MM.1S (cell line): ENCODE measurements around the gene SPOCK3.

Experiments
- DNase-seq: peaks from one replicate; pipeline ENCODE4 v3.0.0-alpha.2; 2015
- H2AFZ ChIP-seq: fragments of 300-600 bp; sonication (generic); 2 replicates; pipeline ENCODE4 v1.6.0; 2016; ENCODE audit warnings: antibody characterized with exemption, low read length
- H3F3A ChIP-seq: fragments of 300-600 bp; sonication (generic); 2 replicates; pipeline ENCODE4 v1.6.1; 2016; ENCODE audit warnings: mild to moderate bottlenecking, antibody characterized with exemption, low read length, moderate library complexity, mixed read lengths; ENCODE audit not compliant: insufficient read depth
- H3K27ac ChIP-seq: fragments of 300-600 bp; sonication (generic); 2 replicates; pipeline ENCODE4 v1.5.1; 2016; ENCODE audit warnings: mild to moderate bottlenecking, low read length
- H3K27me3 ChIP-seq: fragments of 300-600 bp; sonication (generic); replicated peaks from 2 replicates; pipeline ENCODE4 v1.6.0; 2016; ENCODE audit warnings: low read length; ENCODE audit not compliant: insufficient read depth
- H3K36me3 ChIP-seq: fragments of 300-600 bp; sonication (generic); replicated peaks from 2 replicates; pipeline ENCODE4 v1.6.1; 2016; ENCODE audit warnings: mild to moderate bottlenecking, low read length, mixed read lengths; ENCODE audit not compliant: insufficient read depth
- H3K4me1 ChIP-seq: fragments of 300-600 bp; sonication (generic); 2 replicates; pipeline ENCODE4 v1.6.1; 2016; ENCODE audit warnings: low read length, mixed read lengths
- H3K4me2 ChIP-seq: fragments of 300-600 bp; sonication (generic); 2 replicates; pipeline ENCODE4 v1.6.0; 2016; ENCODE audit warnings: low read depth, low read length
- H3K4me3 ChIP-seq: fragments of 300-600 bp; sonication (generic); 2 replicates; pipeline ENCODE4 v1.5.1; 2016; ENCODE audit warnings: low read length, mixed read lengths
- H3K79me2 ChIP-seq: fragments of 300-600 bp; sonication (generic); 2 replicates; pipeline ENCODE4 v1.6.1; 2016; ENCODE audit warnings: mixed run types, low read length, mixed read lengths
- H3K9ac ChIP-seq: fragments of 300-600 bp; sonication (generic); 2 replicates; pipeline ENCODE4 v1.6.1; 2016; ENCODE audit warnings: low read length, mixed read lengths
- H3K9me2 ChIP-seq: fragments of 300-600 bp; sonication (generic); replicated peaks from 2 replicates; pipeline ENCODE4 v1.6.1; 2016; ENCODE audit warnings: mild to moderate bottlenecking, low read length, mixed read lengths; ENCODE audit not compliant: insufficient read depth
- H3K9me3 ChIP-seq: fragments of 300-600 bp; sonication (generic); replicated peaks from 2 replicates; pipeline ENCODE4 v1.6.1; 2016; ENCODE audit warnings: mild to moderate bottlenecking, low read length, mixed read lengths; ENCODE audit not compliant: insufficient read depth
- H4K20me1 ChIP-seq: fragments of 300-600 bp; sonication (generic); 2 replicates; pipeline ENCODE4 v1.6.1; 2016; ENCODE audit warnings: mild to moderate bottlenecking, low read length, moderate library complexity, mixed read lengths; ENCODE audit not compliant: insufficient read depth
- EZH2 ChIP-seq: fragments of 300-600 bp; sonication (generic); optimal IDR thresholded peaks from 2 replicates; pipeline ENCODE3; 2017; ENCODE audit warnings: low read depth, mild to moderate bottlenecking, antibody characterized with exemption, low read length, mixed read lengths
- EZH2phosphoT487 ChIP-seq: fragments of 300-600 bp; sonication (generic); IDR thresholded peaks from 2 replicates; pipeline ENCODE4 v1.6.1; 2018; ENCODE audit warnings: antibody characterized with exemption, low read length
- TF ChIP-seq, protein P1 (sequence below): fragments of 300-600 bp; sonication (generic); IDR thresholded peaks from 2 replicates; pipeline ENCODE4 v1.5.1; 2016; ENCODE audit warnings: antibody characterized with exemption, low read length, mixed read lengths

Gene SPOCK3

DNA sequence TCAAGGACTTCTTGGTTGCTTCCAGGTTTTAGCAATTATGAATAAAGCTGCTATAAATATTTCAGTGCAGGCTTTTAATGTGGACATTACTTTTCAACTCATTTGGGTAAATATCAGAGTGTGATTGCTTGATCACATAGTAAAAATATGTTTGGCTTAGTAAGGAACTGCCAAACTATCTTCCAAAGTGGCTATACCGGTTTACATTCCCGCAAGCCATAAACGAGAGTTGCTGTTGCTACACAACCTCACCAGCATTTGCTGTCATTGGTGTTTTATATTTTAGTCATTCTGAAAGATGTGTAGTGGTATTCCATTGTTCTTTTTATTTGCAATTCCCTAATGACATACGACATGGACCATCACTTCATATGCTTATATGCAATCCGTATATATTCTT lies 30.9 kb upstream of the SPOCK3 start:
- Histone ChIP-seq H4K20me1 (no peaks in the 10 kb centered on the region), H3K4me3 (no peak overlapping the region), H3K4me2 (no peak overlapping the region), H3K9me3 (no peaks in the 10 kb centered on the region), H3K4me1 (no peaks in the 10 kb centered on the region), H2AFZ (no peak overlapping the region), H3K27ac (no peak overlapping the region), H3K79me2 (no peaks in the 10 kb centered on the region), H3K36me3 (no peaks in the 10 kb centered on the region), H3K9me2 (no peaks in the 10 kb centered on the region), H3K9ac (no peak overlapping the region), H3K27me3 (no peaks in the 10 kb centered on the region), H3F3A (no peaks in the 10 kb centered on the region)
- TF ChIP-seq EZH2 (no peak), EZH2phosphoT487 (no peak)
- TF ChIP-seq, protein P1, sequence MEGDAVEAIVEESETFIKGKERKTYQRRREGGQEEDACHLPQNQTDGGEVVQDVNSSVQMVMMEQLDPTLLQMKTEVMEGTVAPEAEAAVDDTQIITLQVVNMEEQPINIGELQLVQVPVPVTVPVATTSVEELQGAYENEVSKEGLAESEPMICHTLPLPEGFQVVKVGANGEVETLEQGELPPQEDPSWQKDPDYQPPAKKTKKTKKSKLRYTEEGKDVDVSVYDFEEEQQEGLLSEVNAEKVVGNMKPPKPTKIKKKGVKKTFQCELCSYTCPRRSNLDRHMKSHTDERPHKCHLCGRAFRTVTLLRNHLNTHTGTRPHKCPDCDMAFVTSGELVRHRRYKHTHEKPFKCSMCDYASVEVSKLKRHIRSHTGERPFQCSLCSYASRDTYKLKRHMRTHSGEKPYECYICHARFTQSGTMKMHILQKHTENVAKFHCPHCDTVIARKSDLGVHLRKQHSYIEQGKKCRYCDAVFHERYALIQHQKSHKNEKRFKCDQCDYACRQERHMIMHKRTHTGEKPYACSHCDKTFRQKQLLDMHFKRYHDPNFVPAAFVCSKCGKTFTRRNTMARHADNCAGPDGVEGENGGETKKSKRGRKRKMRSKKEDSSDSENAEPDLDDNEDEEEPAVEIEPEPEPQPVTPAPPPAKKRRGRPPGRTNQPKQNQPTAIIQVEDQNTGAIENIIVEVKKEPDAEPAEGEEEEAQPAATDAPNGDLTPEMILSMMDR = no peak
- no peak for DNase-seq

DNA sequence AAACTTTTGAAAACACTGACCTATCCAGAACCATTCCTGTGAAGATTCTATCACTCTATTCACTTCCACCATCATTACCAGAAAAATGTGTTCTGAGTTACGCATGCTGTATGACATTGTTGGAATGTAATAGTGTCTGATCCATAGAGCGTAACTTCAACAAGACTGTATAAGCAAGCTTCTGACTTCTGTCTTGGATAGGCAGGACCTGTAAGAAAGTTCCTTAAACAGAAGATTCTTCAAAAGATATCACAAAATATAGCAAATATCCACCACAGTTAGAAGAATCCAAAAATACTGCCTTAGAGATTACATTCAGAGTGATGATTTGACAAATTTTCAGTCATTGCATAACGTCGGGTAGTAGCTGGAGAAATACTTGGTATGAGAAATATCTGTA lies 14.0 kb upstream of the SPOCK3 start:
- H4K20me1 ChIP-seq = no peaks in the 10 kb centered on the region
- H3K4me2 ChIP-seq = no peak overlapping the region
- H3K9me2 ChIP-seq = no peaks in the 10 kb centered on the region
- TF ChIP-seq EZH2 (no peak), EZH2phosphoT487 (no peak)
- TF ChIP-seq, protein P1 = no peak
- no peaks in the 10 kb centered on the region for H3K9me3 ChIP-seq
- no peak overlapping the region for H3K9ac ChIP-seq
- H3K4me3 ChIP-seq = no peak overlapping the region
- no peaks in the 10 kb centered on the region for H3K4me1 ChIP-seq
- H3K27ac ChIP-seq = no peak overlapping the region
- H3K27me3 ChIP-seq = no peaks in the 10 kb centered on the region
- H2AFZ ChIP-seq = no peak overlapping the region
- no peaks in the 10 kb centered on the region for H3K79me2 ChIP-seq
- no peaks in the 10 kb centered on the region for H3F3A ChIP-seq
- H3K36me3 ChIP-seq = no peaks in the 10 kb centered on the region
- DNase-seq = no peak

DNA sequence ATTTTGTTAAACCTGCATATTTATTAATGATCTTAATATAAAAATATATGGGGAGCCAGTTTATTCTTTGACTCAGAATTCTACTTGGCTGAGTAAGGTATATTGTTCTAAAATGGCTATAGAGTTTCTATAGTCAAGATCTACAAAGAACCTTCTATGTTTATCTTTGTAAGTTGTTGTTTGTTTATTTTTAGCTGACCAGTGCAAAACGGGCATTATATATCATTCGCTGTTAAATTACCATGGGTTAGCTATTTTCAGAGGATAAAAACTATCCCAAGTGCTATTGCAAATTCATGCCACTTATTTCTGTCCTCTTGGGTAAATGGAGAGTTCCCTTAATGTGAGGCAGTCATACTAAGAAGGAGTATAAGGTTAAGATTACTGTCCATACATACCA lies 5.3 kb upstream of the SPOCK3 start:
- Histone ChIP-seq H3K9ac (no peak overlapping the region), H3K9me2 (no peaks in the 10 kb centered on the region), H3K79me2 (no peaks in the 10 kb centered on the region), H3K4me2 (no peak overlapping the region), H3K4me3 (no peak overlapping the region), H3K4me1 (peaks cover 8% of the 10 kb centered on the region; the same call in 1 of the 2 replicates), H3F3A (no peaks in the 10 kb centered on the region), H4K20me1 (no peaks in the 10 kb centered on the region), H3K9me3 (no peaks in the 10 kb centered on the region), H3K27ac (no peak overlapping the region), H3K36me3 (no peaks in the 10 kb centered on the region), H2AFZ (no peak overlapping the region), H3K27me3 (no peaks in the 10 kb centered on the region)
- TF ChIP-seq EZH2phosphoT487 (no peak), EZH2 (no peak)
- TF ChIP-seq, protein P1 = no peak
- DNase-seq = no peak
